H9 (cell line): ENCODE data around the gene HS3ST2. TPM values are rescaled to one million over a fixed set of nuclear protein-coding genes. Genes with fewer than 3 reads are reported as not detected.

Experiments used
- DNase-seq: peaks from one replicate; pipeline ENCODE4 v3.0.0-alpha.2; 2017
- H2AFZ ChIP-seq: one replicate; pipeline ENCODE4 v1.6.1; 2013; ENCODE audit warnings: mild to moderate bottlenecking, low read length, control low read depth, moderate library complexity
- H2AK5ac ChIP-seq: 2 replicates; pipeline ENCODE4 v1.6.1; 2013; ENCODE audit warnings: low read length, control low read depth, mixed read lengths; ENCODE audit not compliant: insufficient read length
- H2BK120ac ChIP-seq: one replicate; pipeline ENCODE4 v1.6.1; 2013; ENCODE audit warnings: low read depth, mild to moderate bottlenecking, low read length, control low read depth, inconsistent platforms; ENCODE audit not compliant: poor library complexity, severe bottlenecking
- H2BK12ac ChIP-seq: 2 replicates; pipeline ENCODE4 v1.6.1; 2013; ENCODE audit warnings: low read length, control low read depth, mixed read lengths, low read depth; ENCODE audit not compliant: insufficient read length
- H2BK15ac ChIP-seq: 2 replicates; pipeline ENCODE4 v1.6.1; 2013; ENCODE audit warnings: low read depth, low read length, control low read depth
- H2BK20ac ChIP-seq: one replicate; pipeline ENCODE4 v1.6.1; 2013; ENCODE audit warnings: low read depth, mild to moderate bottlenecking, low read length, control low read depth, inconsistent platforms; ENCODE audit not compliant: poor library complexity, severe bottlenecking
- H2BK5ac ChIP-seq: 2 replicates; pipeline ENCODE4 v1.6.1; 2013; ENCODE audit warnings: low read length, control low read depth, mixed read lengths; ENCODE audit not compliant: insufficient read length
- H3K14ac ChIP-seq: 2 replicates; pipeline ENCODE4 v1.6.1; 2013; ENCODE audit warnings: low read length, control low read depth; ENCODE audit not compliant: insufficient read depth
- H3K18ac ChIP-seq: 2 replicates; pipeline ENCODE4 v1.6.1; 2013; ENCODE audit warnings: low read depth, mild to moderate bottlenecking, mixed read lengths, low read length, control low read depth; ENCODE audit not compliant: insufficient read length
- H3K23ac ChIP-seq: 2 replicates; pipeline ENCODE4 v1.6.1; 2013; ENCODE audit warnings: low read length, control low read depth, mixed read lengths, low read depth; ENCODE audit not compliant: insufficient read length
- H3K23me2 ChIP-seq: 2 replicates; pipeline ENCODE4 v1.6.1; 2013; ENCODE audit warnings: low read depth, mild to moderate bottlenecking, mixed read lengths, low read length, control low read depth; ENCODE audit not compliant: insufficient read length, poor library complexity, severe bottlenecking
- H3K27ac ChIP-seq: 2 replicates; pipeline ENCODE4 v1.5.1; 2013; ENCODE audit warnings: low read length, control low read depth, mixed read lengths, low read depth; ENCODE audit not compliant: insufficient read length
- H3K27me3 ChIP-seq: 2 replicates; pipeline ENCODE4 v1.6.1; 2013; ENCODE audit warnings: low read length, control low read depth, inconsistent platforms; ENCODE audit not compliant: insufficient read depth
- H3K4ac ChIP-seq: 2 replicates; pipeline ENCODE4 v1.6.1; 2013; ENCODE audit warnings: low read depth, mild to moderate bottlenecking, control low read depth, inconsistent platforms, low read length, moderate library complexity
- H3K4me1 ChIP-seq: 2 replicates; pipeline ENCODE4 v1.6.1; 2013; ENCODE audit warnings: low read length, control low read depth, inconsistent platforms; ENCODE audit not compliant: insufficient read depth
- H3K4me2 ChIP-seq: 2 replicates; pipeline ENCODE4 v1.6.1; 2013; ENCODE audit warnings: low read length, control low read depth, mixed read lengths; ENCODE audit not compliant: insufficient read length, insufficient read depth
- H3K56ac ChIP-seq: 2 replicates; pipeline ENCODE4 v1.6.1; 2013; ENCODE audit warnings: low read depth, mild to moderate bottlenecking, mixed read lengths, low read length, control low read depth; ENCODE audit not compliant: insufficient read length
- H3K79me1 ChIP-seq: 2 replicates; pipeline ENCODE4 v1.6.1; 2013; ENCODE audit warnings: low read depth, mild to moderate bottlenecking, moderate library complexity, low read length, control low read depth, inconsistent platforms; ENCODE audit not compliant: insufficient read depth, poor library complexity, severe bottlenecking
- H3K79me2 ChIP-seq: 2 replicates; pipeline ENCODE4 v1.6.1; 2013; ENCODE audit warnings: low read length, control low read depth, inconsistent platforms; ENCODE audit not compliant: insufficient read depth
- H3K9ac ChIP-seq: 2 replicates; pipeline ENCODE4 v1.6.1; 2013; ENCODE audit warnings: low read length, control low read depth, mixed read lengths; ENCODE audit not compliant: insufficient read length; ENCODE audit errors: extremely low read depth
- H3K9me3 ChIP-seq: one replicate; pipeline ENCODE4 v1.6.1; 2013; ENCODE audit warnings: low read depth, low read length, inconsistent platforms; ENCODE audit not compliant: control insufficient read depth
- H3T11ph ChIP-seq: one replicate; pipeline ENCODE4 v1.6.1; 2013; ENCODE audit warnings: mild to moderate bottlenecking, low read length, control low read depth, inconsistent platforms
- H4K20me1 ChIP-seq: one replicate; pipeline ENCODE4 v1.6.1; 2013; ENCODE audit not compliant: control insufficient read depth, insufficient read length, insufficient read depth
- H4K5ac ChIP-seq: 2 replicates; pipeline ENCODE4 v1.6.1; 2013; ENCODE audit warnings: low read depth, mild to moderate bottlenecking, mixed read lengths, low read length, control low read depth; ENCODE audit not compliant: insufficient read length
- H4K8ac ChIP-seq: replicated peaks from 2 replicates; pipeline ENCODE4 v1.6.1; 2013; ENCODE audit warnings: low read length, control low read depth, mixed read lengths, low read depth; ENCODE audit not compliant: insufficient read length
- H4K91ac ChIP-seq: 2 replicates; pipeline ENCODE4 v1.6.1; 2013; ENCODE audit warnings: low read depth, mild to moderate bottlenecking, moderate library complexity, mixed read lengths, low read length, control low read depth; ENCODE audit not compliant: insufficient read length
- H3K27ac Mint-ChIP-seq, 3 experiments: 2 replicates in 2 of 3; 3 replicates in 1 of 3; pipeline ENCODE4 v1.8.0; 2020 to 2021; ENCODE audit warnings: mixed read lengths in 3 of 3, mild to moderate bottlenecking in 1 of 3, moderate library complexity in 1 of 3
- H3K27me3 Mint-ChIP-seq: 2 replicates; pipeline ENCODE4 v1.8.0; 2021; ENCODE audit warnings: low read depth, mild to moderate bottlenecking, moderate library complexity, mixed read lengths
- H3K36me3 Mint-ChIP-seq, 3 experiments: 2 replicates in 2 of 3; 3 replicates in 1 of 3; pipeline ENCODE4 v1.8.0; 2020 to 2021; ENCODE audit warnings: low read depth in 3 of 3, mixed read lengths in 3 of 3; ENCODE audit not compliant: insufficient read depth in 1 of 3
- H3K4me1 Mint-ChIP-seq, 2 experiments: 2 replicates each; pipeline ENCODE4 v1.8.0; 2020; ENCODE audit warnings: mixed read lengths in 2 of 2
- H3K4me3 Mint-ChIP-seq, 2 experiments: 2 replicates in 1 of 2; 3 replicates in 1 of 2; pipeline ENCODE4 v1.8.0; 2020 to 2021; ENCODE audit warnings: mild to moderate bottlenecking in 2 of 2, mixed read lengths in 2 of 2, moderate library complexity in 1 of 2
- H3K9me3 Mint-ChIP-seq, 2 experiments: 2 replicates in 1 of 2; 3 replicates in 1 of 2; pipeline ENCODE4 v1.8.0; 2020; ENCODE audit warnings: mild to moderate bottlenecking in 2 of 2, mixed read lengths in 2 of 2, moderate library complexity in 1 of 2
- WGBS: extraction: QIAGEN DNeasy Blood & Tissue Kit; methylation state at CpG from one replicate; pipeline ENCODE4 v1.1.7; 2013; ENCODE audit warnings: missing lambda C conversion rate, low lambda C conversion rate, mixed read lengths; ENCODE audit not compliant: insufficient read length; ENCODE audit errors: extremely low coverage; 5-methylcytosine and 5-hydroxymethylcytosine counted together
- total RNA-seq: library from RNA; stranded (reverse); gene quantifications from 2 replicates; pipeline ENCODE4 v1.2.1, GENCODE V29; 2021
- TF ChIP-seq, protein P1 (sequence below): fragments of 200-600 bp; sonication (generic); conservative IDR thresholded peaks from 3 replicates; pipeline ENCODE4 v1.8.0; 2021; ENCODE audit warnings: antibody characterized with exemption, mild to moderate bottlenecking

The HS3ST2 gene
- total RNA-seq, 1 experiment from 2014 or later = 3.1 TPM

- H2AFZ ChIP-seq = no peak overlapping the region
- no peak overlapping the region for H3K4me2 ChIP-seq
Observed at GRCh38 chr16:22788193-22788530, 25.8 kb upstream of the HS3ST2 start.

More at GRCh38 chr16:22788193-22788530, 25.8 kb upstream of the HS3ST2 start:
- Histone ChIP-seq H2BK120ac (no peak overlapping the region), H3K27me3 (no peaks in the 10 kb centered on the region), H2AK5ac (no peak overlapping the region), H3K23me2 (no peaks in the 10 kb centered on the region), H3K23ac (no peak overlapping the region), H4K91ac (no peak overlapping the region), H4K20me1 (no peaks in the 10 kb centered on the region), H3T11ph (no peak overlapping the region), H4K8ac (no peak overlapping the region), H2BK20ac (no peak overlapping the region), H4K5ac (no peak overlapping the region), H2BK15ac (no peak overlapping the region), H2BK12ac (no peak overlapping the region), H3K4me1 (no peaks in the 10 kb centered on the region), H3K79me1 (no peaks in the 10 kb centered on the region), H3K4ac (no peak overlapping the region), H3K9me3 (no peaks in the 10 kb centered on the region), H3K9ac (no peak overlapping the region), H3K79me2 (no peaks in the 10 kb centered on the region), H3K18ac (no peak overlapping the region), H2BK5ac (no peak overlapping the region), H3K14ac (no peak overlapping the region), H3K56ac (no peak overlapping the region), H3K27ac (no peak overlapping the region)
- Mint-ChIP-seq H3K9me3 (peaks cover 0 to 2% of the 10 kb centered on the region in 2 experiments; a peak in 2 of 5 replicates), H3K27ac (0 out of 7 replicates have a peak overlapping the region, but pooled peaks of 1 of the 3 experiments have one; percentile 69), H3K27me3 (no peaks in the 10 kb centered on the region), H3K4me1 (peaks cover 7% of the 10 kb centered on the region in 2 experiments), H3K36me3 (no peaks in the 10 kb centered on the region), H3K4me3 (no peak overlapping the region)
- no CpG with 5 or more reads among the region's 3 CpGs for WGBS
- TF ChIP-seq, protein P1, sequence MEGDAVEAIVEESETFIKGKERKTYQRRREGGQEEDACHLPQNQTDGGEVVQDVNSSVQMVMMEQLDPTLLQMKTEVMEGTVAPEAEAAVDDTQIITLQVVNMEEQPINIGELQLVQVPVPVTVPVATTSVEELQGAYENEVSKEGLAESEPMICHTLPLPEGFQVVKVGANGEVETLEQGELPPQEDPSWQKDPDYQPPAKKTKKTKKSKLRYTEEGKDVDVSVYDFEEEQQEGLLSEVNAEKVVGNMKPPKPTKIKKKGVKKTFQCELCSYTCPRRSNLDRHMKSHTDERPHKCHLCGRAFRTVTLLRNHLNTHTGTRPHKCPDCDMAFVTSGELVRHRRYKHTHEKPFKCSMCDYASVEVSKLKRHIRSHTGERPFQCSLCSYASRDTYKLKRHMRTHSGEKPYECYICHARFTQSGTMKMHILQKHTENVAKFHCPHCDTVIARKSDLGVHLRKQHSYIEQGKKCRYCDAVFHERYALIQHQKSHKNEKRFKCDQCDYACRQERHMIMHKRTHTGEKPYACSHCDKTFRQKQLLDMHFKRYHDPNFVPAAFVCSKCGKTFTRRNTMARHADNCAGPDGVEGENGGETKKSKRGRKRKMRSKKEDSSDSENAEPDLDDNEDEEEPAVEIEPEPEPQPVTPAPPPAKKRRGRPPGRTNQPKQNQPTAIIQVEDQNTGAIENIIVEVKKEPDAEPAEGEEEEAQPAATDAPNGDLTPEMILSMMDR = no peak
- DNase-seq = no peak
